OCI-LY3 (cell line): ENCODE measurements around the gene RSPH1.

Experiments
- H2AFZ ChIP-seq: fragments of 200-600, 300-600 bp; shearing (Covaris generic); 2 replicates; pipeline ENCODE4 v1.6.0; 2014; ENCODE audit warnings: antibody characterized with exemption, low read depth, low read length
- H3K27ac ChIP-seq: fragments of 200-600, 300-600 bp; sonication (generic); 2 replicates; pipeline ENCODE4 v1.5.1; 2014; ENCODE audit warnings: mild to moderate bottlenecking, low read length, moderate library complexity, mixed read lengths
- H3K27me3 ChIP-seq: fragments of 200-600, 300-600 bp; sonication (generic); 2 replicates; pipeline ENCODE4 v1.6.1; 2014; ENCODE audit warnings: low read depth, low read length, mixed read lengths
- H3K36me3 ChIP-seq: fragments of 200-600, 300-600 bp; sonication (generic); replicated peaks from 2 replicates; pipeline ENCODE3; 2014; ENCODE audit warnings: low read depth, low read length, mixed read lengths
- H3K4me1 ChIP-seq: fragments of 300-600, 200-600 bp; sonication (generic); 2 replicates; pipeline ENCODE4 v1.6.1; 2014; ENCODE audit warnings: low read length, mixed read lengths
- H3K4me2 ChIP-seq: fragments of 200-600, 300-600 bp; sonication (generic); 2 replicates; pipeline ENCODE4 v1.6.1; 2014; ENCODE audit warnings: low read length, mixed read lengths
- H3K4me3 ChIP-seq: fragments of 300-600, 200-600 bp; sonication (generic); 2 replicates; pipeline ENCODE4 v1.5.1; 2014; ENCODE audit warnings: antibody characterized with exemption, mild to moderate bottlenecking, low read length, moderate library complexity
- H3K79me2 ChIP-seq: fragments of 300-600, 200-600 bp; shearing (Covaris generic); 2 replicates; pipeline ENCODE4 v1.6.1; 2014; ENCODE audit warnings: mild to moderate bottlenecking, low read length, mixed read lengths
- H3K9ac ChIP-seq: fragments of 300-600, 200-600 bp; shearing (Covaris generic); 2 replicates; pipeline ENCODE4 v1.6.0; 2014; ENCODE audit warnings: mild to moderate bottlenecking, low read length, moderate library complexity
- H3K9me3 ChIP-seq: fragments of 200-600, 300-600 bp; shearing (Covaris generic); 2 replicates; pipeline ENCODE4 v1.6.1; 2014; ENCODE audit warnings: low read length, mixed read lengths; ENCODE audit not compliant: insufficient read depth
- H4K20me1 ChIP-seq: fragments of 200-600, 300-600 bp; sonication (generic); 2 replicates; pipeline ENCODE4 v1.6.1; 2016; ENCODE audit warnings: low read length, mixed read lengths; ENCODE audit not compliant: insufficient read depth
- EZH2phosphoT487 ChIP-seq: fragments of 200-600 bp; shearing (Covaris generic); IDR thresholded peaks from 2 replicates; pipeline ENCODE4 v1.6.1; 2018; ENCODE audit warnings: antibody characterized with exemption, mixed run types, low read depth
- TF ChIP-seq, protein P1 (sequence below): fragments of 200-600, 300-600 bp; sonication (generic); IDR thresholded peaks from 2 replicates; pipeline ENCODE4 v1.5.1; 2014; ENCODE audit warnings: antibody characterized with exemption, low read length, low read depth

Gene RSPH1

DNA sequence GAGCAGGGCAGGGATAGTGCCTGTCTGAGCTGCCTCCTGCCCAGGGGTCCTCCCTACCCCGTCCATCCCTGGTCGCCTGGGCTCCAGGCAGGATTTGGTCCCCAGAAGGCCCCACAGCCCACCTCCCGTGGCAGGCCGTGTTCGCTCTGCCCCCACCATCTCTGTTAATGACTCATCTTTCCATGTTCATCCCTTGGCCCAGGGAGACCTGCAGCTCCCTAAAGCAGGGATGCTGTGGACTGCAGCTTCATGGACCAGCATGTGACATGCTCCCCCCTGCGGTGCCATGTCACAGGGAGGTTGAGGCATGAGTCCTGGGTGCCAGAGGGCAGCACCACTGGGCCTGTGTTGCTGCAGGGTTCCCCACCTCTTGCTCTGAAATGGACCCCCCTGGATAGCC, 65.5 kb downstream of the RSPH1 start:
- TF ChIP-seq EZH2phosphoT487 = no peak
- TF ChIP-seq, protein P1, sequence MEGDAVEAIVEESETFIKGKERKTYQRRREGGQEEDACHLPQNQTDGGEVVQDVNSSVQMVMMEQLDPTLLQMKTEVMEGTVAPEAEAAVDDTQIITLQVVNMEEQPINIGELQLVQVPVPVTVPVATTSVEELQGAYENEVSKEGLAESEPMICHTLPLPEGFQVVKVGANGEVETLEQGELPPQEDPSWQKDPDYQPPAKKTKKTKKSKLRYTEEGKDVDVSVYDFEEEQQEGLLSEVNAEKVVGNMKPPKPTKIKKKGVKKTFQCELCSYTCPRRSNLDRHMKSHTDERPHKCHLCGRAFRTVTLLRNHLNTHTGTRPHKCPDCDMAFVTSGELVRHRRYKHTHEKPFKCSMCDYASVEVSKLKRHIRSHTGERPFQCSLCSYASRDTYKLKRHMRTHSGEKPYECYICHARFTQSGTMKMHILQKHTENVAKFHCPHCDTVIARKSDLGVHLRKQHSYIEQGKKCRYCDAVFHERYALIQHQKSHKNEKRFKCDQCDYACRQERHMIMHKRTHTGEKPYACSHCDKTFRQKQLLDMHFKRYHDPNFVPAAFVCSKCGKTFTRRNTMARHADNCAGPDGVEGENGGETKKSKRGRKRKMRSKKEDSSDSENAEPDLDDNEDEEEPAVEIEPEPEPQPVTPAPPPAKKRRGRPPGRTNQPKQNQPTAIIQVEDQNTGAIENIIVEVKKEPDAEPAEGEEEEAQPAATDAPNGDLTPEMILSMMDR = no peak
- Histone ChIP-seq H3K27ac (no peak overlapping the region), H3K4me2 (no peak overlapping the region), H3K36me3 (no peaks in the 10 kb centered on the region), H4K20me1 (no peaks in the 10 kb centered on the region), H2AFZ (no peak overlapping the region), H3K4me1 (no peaks in the 10 kb centered on the region), H3K9me3 (no peaks in the 10 kb centered on the region), H3K79me2 (no peaks in the 10 kb centered on the region), H3K27me3 (peaks cover 17% of the 10 kb centered on the region), H3K4me3 (no peak overlapping the region), H3K9ac (no peak overlapping the region)

DNA sequence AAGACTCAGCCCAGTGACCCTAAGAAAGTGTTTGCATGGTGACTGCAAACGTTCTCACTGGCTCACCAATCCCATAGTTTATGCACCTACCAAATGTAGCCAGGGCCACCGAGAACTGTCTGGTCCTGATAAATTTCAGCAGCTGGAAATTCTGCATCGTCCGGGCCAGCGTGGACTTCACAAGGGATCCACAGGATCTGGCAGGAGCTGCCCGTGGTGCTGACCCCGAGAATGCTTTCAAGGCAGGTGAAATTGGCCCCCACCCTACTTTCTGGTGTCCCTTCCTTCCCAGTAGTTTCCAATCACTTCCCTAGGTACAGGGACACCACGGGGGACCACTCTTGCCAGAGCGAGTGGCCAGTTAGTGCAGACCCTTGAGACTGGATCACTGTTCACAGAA, 66.2 kb downstream of the RSPH1 start:
- no peak overlapping the region for H2AFZ ChIP-seq
- TF ChIP-seq, protein P1 = no peak
- TF ChIP-seq EZH2phosphoT487 = no peak
- no peaks in the 10 kb centered on the region for H3K79me2 ChIP-seq
- H3K9ac ChIP-seq = no peak overlapping the region
- H3K27me3 ChIP-seq = peaks cover 18% of the 10 kb centered on the region
- no peak overlapping the region for H3K27ac ChIP-seq
- H3K4me2 ChIP-seq = no peak overlapping the region
- no peaks in the 10 kb centered on the region for H4K20me1 ChIP-seq
- no peak overlapping the region for H3K4me3 ChIP-seq
- H3K36me3 ChIP-seq = no peaks in the 10 kb centered on the region
- no peaks in the 10 kb centered on the region for H3K4me1 ChIP-seq
- no peaks in the 10 kb centered on the region for H3K9me3 ChIP-seq

DNA sequence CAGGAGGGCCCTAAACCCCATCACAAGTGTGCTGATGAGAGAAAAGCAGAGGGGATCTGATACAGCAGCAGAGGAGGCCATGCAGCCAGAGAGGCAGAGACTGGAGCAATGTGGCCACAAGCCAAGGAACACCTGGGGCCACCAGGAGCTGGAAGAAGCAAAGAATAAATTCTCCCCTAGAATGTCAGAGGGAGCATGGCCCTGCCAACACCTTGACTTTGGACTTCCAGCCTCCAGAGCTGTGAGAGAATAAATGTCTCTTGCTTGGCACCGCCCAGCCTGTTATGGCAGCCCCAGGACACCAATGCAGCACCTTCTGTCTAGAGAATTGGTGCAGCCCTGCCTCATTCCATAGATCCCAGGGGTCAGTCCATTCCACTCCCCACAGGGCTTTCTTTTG, 67.0 kb downstream of the RSPH1 start:
- H4K20me1 ChIP-seq = no peaks in the 10 kb centered on the region
- no peaks in the 10 kb centered on the region for H3K79me2 ChIP-seq
- H3K27me3 ChIP-seq = peaks cover 20% of the 10 kb centered on the region; the same call in 1 of the 2 replicates
- H3K27ac ChIP-seq = no peak overlapping the region
- TF ChIP-seq, protein P1 = no peak
- TF ChIP-seq EZH2phosphoT487 = no peak
- H3K4me1 ChIP-seq = no peaks in the 10 kb centered on the region
- H3K9ac ChIP-seq = no peak overlapping the region
- H3K36me3 ChIP-seq = no peaks in the 10 kb centered on the region
- no peak overlapping the region for H3K4me2 ChIP-seq
- H2AFZ ChIP-seq = no peak overlapping the region
- no peaks in the 10 kb centered on the region for H3K9me3 ChIP-seq
- H3K4me3 ChIP-seq = no peak overlapping the region

DNA sequence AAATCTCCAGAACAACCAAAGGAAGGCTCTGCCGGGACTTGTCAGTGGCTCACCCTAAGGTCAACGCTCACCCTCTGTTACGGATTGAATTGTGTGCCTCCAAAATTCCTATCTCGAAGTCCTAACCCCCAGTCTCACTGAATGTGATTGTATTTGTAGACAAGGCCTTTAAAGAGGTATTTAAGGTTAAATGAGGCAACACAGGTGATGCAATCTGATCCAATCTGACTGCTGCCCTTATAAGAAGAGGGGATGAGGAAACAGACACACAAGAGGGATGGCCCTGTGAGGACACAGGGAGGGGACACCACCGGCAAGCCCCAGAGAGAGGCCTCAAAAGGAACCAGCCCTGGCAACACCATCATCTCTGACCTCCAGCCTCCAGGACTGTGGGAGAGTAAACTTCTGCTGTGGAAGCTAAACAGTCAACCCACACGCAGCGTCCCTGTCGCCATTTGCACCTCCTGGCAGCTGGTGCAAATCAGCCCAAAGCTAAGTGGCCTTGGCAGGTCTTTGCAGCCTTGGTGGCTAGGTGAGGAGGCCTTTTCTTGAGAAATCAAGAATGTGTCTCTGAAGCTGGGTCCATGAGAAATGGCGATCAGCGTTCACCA, 68.1 kb downstream of the RSPH1 start:
- H3K4me1 ChIP-seq = peaks cover 10% of the 10 kb centered on the region
- H3K4me3 ChIP-seq = no peak overlapping the region
- no peak overlapping the region for H3K4me2 ChIP-seq
- TF ChIP-seq, protein P1 = no peak
- TF ChIP-seq EZH2phosphoT487 = no peak
- H3K79me2 ChIP-seq = no peaks in the 10 kb centered on the region
- no peaks in the 10 kb centered on the region for H4K20me1 ChIP-seq
- no peaks in the 10 kb centered on the region for H3K9me3 ChIP-seq
- peaks cover 25% of the 10 kb centered on the region; the same call in 1 of the 2 replicates for H3K27me3 ChIP-seq
- no peak overlapping the region for H2AFZ ChIP-seq
- H3K36me3 ChIP-seq = no peaks in the 10 kb centered on the region
- no peak overlapping the region for H3K9ac ChIP-seq
- H3K27ac ChIP-seq = no peak overlapping the region
